Duodenal mucosa (tissue), 2 donors: ENCODE results near the gene KLHL40.
"Not testable (repeated sequence)": the region's sequence is repeated elsewhere in the genome, so short reads cannot be mapped to it uniquely, and the experiment has no call there.

Source experiments
- H3K27ac ChIP-seq: one replicate; pipeline ENCODE4 v1.7.0; 2013; ENCODE audit warnings: low read depth, low read length
- H3K27me3 ChIP-seq, 2 donors: one replicate each; pipeline ENCODE4 v1.7.0; 2013; ENCODE audit warnings: low read length in 2 of 2, control low read depth in 1 of 2; ENCODE audit not compliant: insufficient read depth in 2 of 2, control insufficient read depth in 1 of 2
- H3K36me3 ChIP-seq, 2 donors: one replicate each; pipeline ENCODE4 v1.7.0; 2013; ENCODE audit warnings: low read length in 2 of 2, control low read depth in 1 of 2; ENCODE audit not compliant: insufficient read depth in 2 of 2, control insufficient read depth in 1 of 2
- H3K4me1 ChIP-seq, 2 donors: one replicate each; pipeline ENCODE4 v1.7.0; 2013; ENCODE audit warnings: low read length in 2 of 2, control low read depth in 1 of 2; ENCODE audit not compliant: insufficient read depth in 2 of 2, control insufficient read depth in 1 of 2
- H3K4me3 ChIP-seq, 2 donors: one replicate each; pipeline ENCODE4 v1.7.0; 2013; ENCODE audit warnings: low read length in 2 of 2, low read depth in 1 of 2
- H3K9ac ChIP-seq, 2 donors: one replicate each; pipeline ENCODE4 v1.7.0; 2013; ENCODE audit warnings: low read length in 2 of 2, low read depth in 1 of 2
- H3K9me3 ChIP-seq, 2 donors: one replicate each; pipeline ENCODE4 v1.7.0; 2013; ENCODE audit warnings: low read length in 2 of 2, control low read depth in 1 of 2; ENCODE audit not compliant: control insufficient read depth in 1 of 2

Gene KLHL40

GRCh38 chr3:42722442-42722841, 37.1 kb downstream of the KLHL40 start:
- H3K36me3 ChIP-seq, H3K9ac ChIP-seq, H3K4me1 ChIP-seq, H3K27me3 ChIP-seq, H3K9me3 ChIP-seq, H3K4me3 ChIP-seq, H3K27ac ChIP-seq: not testable (repeated sequence)

- no peak overlapping the region for H3K9ac ChIP-seq
These were observed 37.9 kb downstream of the KLHL40 start for GRCh38 chr3:42723219-42723618.

GRCh38 chr3:42725454-42725853, 40.1 kb downstream of the KLHL40 start:
- no peak overlapping the region for H3K9ac ChIP-seq
- no peaks in the 10 kb centered on the region for H3K27me3 ChIP-seq
- H3K9me3 ChIP-seq: no peaks in the 10 kb centered on the region
- no peaks in the 10 kb centered on the region for H3K36me3 ChIP-seq
- no peak overlapping the region for H3K27ac ChIP-seq
- no peak overlapping the region for H3K4me3 ChIP-seq
- H3K4me1 ChIP-seq: no peaks in the 10 kb centered on the region

More at GRCh38 chr3:42723219-42723618, 37.9 kb downstream of the KLHL40 start:
- Histone ChIP-seq H3K36me3 (no peaks in the 10 kb centered on the region), H3K27me3 (no peaks in the 10 kb centered on the region), H3K4me3 (no peak overlapping the region), H3K27ac (no peak overlapping the region), H3K9me3 (no peaks in the 10 kb centered on the region), H3K4me1 (no peaks in the 10 kb centered on the region)

- H3K4me1 ChIP-seq: no peaks in the 10 kb centered on the region
- H3K4me3 ChIP-seq: no peak overlapping the region
- H3K36me3 ChIP-seq: no peaks in the 10 kb centered on the region
- no peak overlapping the region for H3K9ac ChIP-seq
- H3K27ac ChIP-seq: no peak overlapping the region
- no peaks in the 10 kb centered on the region for H3K27me3 ChIP-seq
- no peaks in the 10 kb centered on the region for H3K9me3 ChIP-seq
These were observed 42.7 kb downstream of the KLHL40 start for GRCh38 chr3:42728056-42728455.

GRCh38 chr3:42728668-42729364, 43.5 kb downstream of the KLHL40 start:
- Histone ChIP-seq H3K27ac (no peak overlapping the region), H3K36me3 (no peaks in the 10 kb centered on the region), H3K9ac (no peak overlapping the region), H3K9me3 (no peaks in the 10 kb centered on the region), H3K27me3 (no peaks in the 10 kb centered on the region), H3K4me3 (no peak overlapping the region), H3K4me1 (no peaks in the 10 kb centered on the region)

GRCh38 chr3:42729404-42730145, 44.2 kb downstream of the KLHL40 start:
- H3K27me3 ChIP-seq: no peaks in the 10 kb centered on the region
- no peak overlapping the region for H3K9ac ChIP-seq
- H3K4me3 ChIP-seq: no peak overlapping the region
- H3K36me3 ChIP-seq: no peaks in the 10 kb centered on the region
- H3K4me1 ChIP-seq: no peaks in the 10 kb centered on the region
- no peaks in the 10 kb centered on the region for H3K9me3 ChIP-seq
- H3K27ac ChIP-seq: no peak overlapping the region

- Histone ChIP-seq H3K9me3 (no peaks in the 10 kb centered on the region), H3K36me3 (no peaks in the 10 kb centered on the region), H3K9ac (no peak overlapping the region), H3K4me3 (no peak overlapping the region), H3K27ac (no peak overlapping the region), H3K27me3 (no peaks in the 10 kb centered on the region), H3K4me1 (no peaks in the 10 kb centered on the region)
These were observed 45.0 kb downstream of the KLHL40 start for GRCh38 chr3:42730294-42730693.

- H3K4me1 ChIP-seq: no peaks in the 10 kb centered on the region
- no peak overlapping the region for H3K4me3 ChIP-seq
- H3K36me3 ChIP-seq: no peaks in the 10 kb centered on the region
- H3K9me3 ChIP-seq: no peaks in the 10 kb centered on the region
- no peak overlapping the region for H3K9ac ChIP-seq
- H3K27ac ChIP-seq: no peak overlapping the region
- no peaks in the 10 kb centered on the region for H3K27me3 ChIP-seq
These were observed 45.5 kb downstream of the KLHL40 start for GRCh38 chr3:42730706-42731420.

- H3K4me3 ChIP-seq: no peak overlapping the region
- H3K9me3 ChIP-seq: no peaks in the 10 kb centered on the region
- H3K36me3 ChIP-seq: no peaks in the 10 kb centered on the region
- H3K4me1 ChIP-seq: no peaks in the 10 kb centered on the region
- H3K9ac ChIP-seq: no peak overlapping the region
- H3K27ac ChIP-seq: no peak overlapping the region
- no peaks in the 10 kb centered on the region for H3K27me3 ChIP-seq
These were observed 46.3 kb downstream of the KLHL40 start for GRCh38 chr3:42731476-42732195.
